CD4-positive, CD25-positive, alpha-beta regulatory T cell (primary cell): ENCODE data around the gene POLRMT. TPM values are rescaled to one million over a fixed set of nuclear protein-coding genes. Genes with fewer than 3 reads are reported as not detected.
A peak's percentile ranks its signal among the peaks of the same experiment; 100 is the strongest.

ENCODE experiments used
- ATAC-seq, 2 donors: fragments of 150-1000 bp; cut with Tn5 transposase; one replicate each; pipeline ENCODE4 v1.10.0; 2021; ENCODE audit warnings: low read depth in 2 of 2, moderate number of reproducible peaks in 2 of 2, moderate library complexity in 1 of 2
- DNase-seq, 3 donors: peaks; one replicate each; pipeline versions ENCODE4 v3.0.0 to v3.0.0-alpha.2; 2012 to 2022; ENCODE audit warnings: mixed read lengths in 1 of 3
- H3K27ac ChIP-seq: one replicate; pipeline ENCODE4 v1.7.0; 2013; ENCODE audit warnings: mild to moderate bottlenecking, low read length; ENCODE audit not compliant: insufficient read depth, poor library complexity, severe bottlenecking
- H3K27me3 ChIP-seq: one replicate; pipeline ENCODE4 v1.7.0; 2013; ENCODE audit warnings: low read length; ENCODE audit not compliant: control insufficient read depth, insufficient read depth
- H3K36me3 ChIP-seq: one replicate; pipeline ENCODE4 v1.7.0; 2013; ENCODE audit warnings: mild to moderate bottlenecking, low read length, moderate library complexity; ENCODE audit not compliant: control insufficient read depth, insufficient read depth
- H3K4me1 ChIP-seq: 2 replicates; pipeline ENCODE4 v1.7.0; 2013; ENCODE audit warnings: mild to moderate bottlenecking, low read length; ENCODE audit not compliant: insufficient read depth, control insufficient read depth, poor library complexity, severe bottlenecking
- H3K4me3 ChIP-seq: one replicate; pipeline ENCODE4 v1.7.0; 2013; ENCODE audit warnings: low read depth, mild to moderate bottlenecking, low read length, moderate library complexity
- H3K9me3 ChIP-seq, 2 experiments: 1 replicate in 1 of 2; 2 replicates in 1 of 2; pipeline ENCODE4 v1.7.0; 2013; ENCODE audit warnings: low read length in 2 of 2, mild to moderate bottlenecking in 1 of 2, moderate library complexity in 1 of 2; ENCODE audit not compliant: control insufficient read depth in 2 of 2
- H3K27ac Mint-ChIP-seq, 3 donors: one replicate each; pipeline ENCODE4 v1.8.0; 2020 to 2022; ENCODE audit warnings: mild to moderate bottlenecking in 3 of 3, mixed read lengths in 3 of 3, moderate library complexity in 2 of 3
- H3K27me3 Mint-ChIP-seq: one replicate; pipeline ENCODE4 v1.8.0; 2022; ENCODE audit warnings: mild to moderate bottlenecking, mixed read lengths
- H3K36me3 Mint-ChIP-seq: one replicate; pipeline ENCODE4 v1.8.0; 2020; ENCODE audit warnings: mixed read lengths
- H3K4me1 Mint-ChIP-seq, 4 donors: one replicate each; pipeline ENCODE4 v1.8.0; 2020 to 2022; ENCODE audit warnings: mixed read lengths in 4 of 4, mild to moderate bottlenecking in 1 of 4
- H3K4me3 Mint-ChIP-seq, 4 donors: one replicate each; pipeline ENCODE4 v1.8.0; 2020 to 2022; ENCODE audit warnings: mild to moderate bottlenecking in 4 of 4, mixed read lengths in 4 of 4, moderate library complexity in 3 of 4
- H3K9me3 Mint-ChIP-seq, 7 donors: one replicate each; pipeline ENCODE4 v1.8.0; 2020 to 2022; ENCODE audit warnings: mixed read lengths in 7 of 7, mild to moderate bottlenecking in 3 of 7, moderate library complexity in 2 of 7
- polyA plus RNA-seq, 4 donors: library from polyadenylated mRNA; unstranded; fragments of 300-500 nt; fragmentation: Illumina TruSeq; gene quantifications; one replicate each; pipeline ENCODE4 v1.2.3, GENCODE V29; 2021
- total RNA-seq: library from RNA; stranded (reverse); gene quantifications from one replicate; pipeline ENCODE4 v1.2.3, GENCODE V29; 2022

POLRMT gene
- total and polyA plus RNA-seq, 5 donors from 2014 or later, result 25.4 to 62.9 (median 35.8) TPM

DNA sequence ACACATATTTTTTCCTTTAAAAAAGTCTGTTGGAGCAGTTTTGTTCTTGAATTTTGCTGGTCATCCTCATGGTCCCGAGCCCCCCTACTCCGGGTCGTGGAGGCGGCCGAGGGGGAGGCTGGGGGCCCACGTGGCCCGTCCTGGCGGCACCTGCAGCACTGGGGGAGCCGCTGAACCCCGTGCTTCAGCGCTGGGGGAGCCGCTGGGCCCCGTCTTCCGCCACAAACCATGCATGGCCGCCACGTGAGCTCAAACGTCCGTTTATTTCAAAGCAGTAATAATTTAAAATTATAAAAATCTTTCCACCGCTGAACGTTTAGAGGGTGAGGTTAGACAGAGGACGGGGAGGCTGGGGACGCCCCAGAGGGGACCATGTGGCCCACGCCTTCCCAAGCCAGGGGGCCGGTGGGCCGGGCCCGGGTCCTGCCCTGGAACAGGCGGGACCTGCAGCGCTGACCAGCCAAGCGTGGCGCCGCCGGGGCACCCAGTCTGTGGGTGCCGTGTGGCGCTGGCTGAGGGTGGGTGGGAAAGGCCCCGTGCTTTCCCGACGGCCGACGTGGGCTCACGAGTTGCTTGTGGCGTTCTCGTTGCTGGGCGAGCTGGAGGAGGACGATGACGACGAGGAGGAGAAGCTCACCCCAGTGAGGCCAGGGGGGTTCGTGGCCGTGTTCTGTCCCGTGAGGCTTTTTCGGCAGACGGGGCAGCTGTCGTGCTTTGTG is 14.4 kb upstream of the POLRMT start:
- H3K36me3 ChIP-seq, result peaks cover 47% of the 10 kb centered on the region
- H3K36me3 Mint-ChIP-seq, result no peaks in the 10 kb centered on the region

GRCh38 chr19:646779-647565 is 13.6 kb upstream of the POLRMT start:
- H3K4me1 ChIP-seq, result no peaks in the 10 kb centered on the region
- no peaks in the 10 kb centered on the region for H3K27me3 ChIP-seq
- DNase-seq, result no peak
- ATAC-seq, result no peak
- no peak overlapping the region for H3K4me3 ChIP-seq
- peaks cover 40% of the 10 kb centered on the region for H3K36me3 ChIP-seq
- Mint-ChIP-seq H3K9me3 (peaks cover 0 to 1% (median 0%) of the 10 kb centered on the region in 7 donors), H3K4me1 (peaks cover 0 to 3% (median 0%) of the 10 kb centered on the region in 4 donors), H3K36me3 (no peaks in the 10 kb centered on the region), H3K27me3 (no peaks in the 10 kb centered on the region), H3K4me3 (no peak overlapping the region), H3K27ac (no peak overlapping the region)
- H3K9me3 ChIP-seq, result no peaks in the 10 kb centered on the region
- no peak overlapping the region for H3K27ac ChIP-seq

More for the DNA sequence above, 14.4 kb upstream of the POLRMT start:
- DNase-seq (no peak), ATAC-seq (no peak)
- Histone ChIP-seq H3K4me3 (no peak overlapping the region), H3K27me3 (no peaks in the 10 kb centered on the region), H3K9me3 (no peaks in the 10 kb centered on the region), H3K27ac (no peak overlapping the region), H3K4me1 (peaks cover 2% of the 10 kb centered on the region)
- no peaks in the 10 kb centered on the region for H3K27me3 Mint-ChIP-seq
- H3K4me3 Mint-ChIP-seq, result no peak overlapping the region
- H3K4me1 Mint-ChIP-seq, result peaks cover 0 to 3% (median 0%) of the 10 kb centered on the region in 4 donors
- H3K9me3 Mint-ChIP-seq, result peaks cover 0 to 1% (median 0%) of the 10 kb centered on the region in 7 donors
- no peak overlapping the region for H3K27ac Mint-ChIP-seq

DNA sequence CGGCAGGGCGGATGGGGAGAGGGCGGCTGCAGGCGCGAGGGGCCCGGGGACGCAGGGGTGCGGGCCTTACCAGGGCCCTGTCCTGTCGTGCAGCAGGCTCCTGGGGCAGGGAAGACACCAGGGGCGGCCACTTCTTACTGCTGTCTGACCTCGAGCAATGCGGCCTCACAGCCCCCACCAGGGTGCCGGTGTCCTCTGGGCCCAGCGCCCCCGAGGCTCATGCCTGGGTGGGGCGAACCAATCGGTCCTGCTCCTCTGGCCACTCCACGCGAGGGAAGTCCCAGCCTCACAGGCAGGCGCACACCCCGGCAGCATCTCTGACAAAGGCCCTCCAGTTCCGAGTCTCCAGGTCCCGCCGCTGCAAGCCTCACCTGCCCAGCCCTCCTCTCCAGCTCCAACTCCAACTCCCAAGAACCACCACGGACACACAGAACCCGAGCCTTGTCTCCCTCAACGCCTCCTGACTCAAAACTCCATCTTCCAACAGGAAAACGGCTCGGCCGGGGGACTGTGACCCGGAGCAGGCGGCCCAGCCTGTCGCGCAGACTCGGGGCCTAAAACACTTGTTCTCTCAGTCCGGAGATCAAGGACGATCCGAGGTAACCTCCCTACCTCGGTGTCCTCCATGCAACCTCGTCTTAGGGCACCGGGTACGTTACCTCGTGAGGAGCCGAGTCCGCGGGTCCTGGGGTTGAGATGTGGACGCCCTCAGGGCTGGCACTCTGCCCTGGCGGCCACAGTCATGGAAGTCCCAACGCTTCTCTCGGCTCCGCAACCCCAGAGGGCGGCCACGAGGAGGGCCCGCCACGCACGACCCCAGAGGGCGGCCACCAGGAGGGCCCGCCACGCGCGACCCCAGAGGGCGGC is 12.8 kb upstream of the POLRMT start:
- H3K9me3 Mint-ChIP-seq, result peaks cover 0 to 1% (median 0%) of the 10 kb centered on the region in 7 donors
- no peak for DNase-seq
- Histone ChIP-seq H3K4me1 (no peaks in the 10 kb centered on the region), H3K9me3 (no peaks in the 10 kb centered on the region), H3K4me3 (no peak overlapping the region), H3K36me3 (peaks cover 32% of the 10 kb centered on the region), H3K27ac (no peak overlapping the region), H3K27me3 (no peaks in the 10 kb centered on the region)
- no peaks in the 10 kb centered on the region for H3K27me3 Mint-ChIP-seq
- H3K4me3 Mint-ChIP-seq, result no peak overlapping the region
- H3K27ac Mint-ChIP-seq, result peak overlapping the region in 1 of 3 donors; percentile 79
- H3K4me1 Mint-ChIP-seq, result peaks cover 0 to 3% (median 0%) of the 10 kb centered on the region in 4 donors
- no peaks in the 10 kb centered on the region for H3K36me3 Mint-ChIP-seq
- no peak for ATAC-seq

DNA sequence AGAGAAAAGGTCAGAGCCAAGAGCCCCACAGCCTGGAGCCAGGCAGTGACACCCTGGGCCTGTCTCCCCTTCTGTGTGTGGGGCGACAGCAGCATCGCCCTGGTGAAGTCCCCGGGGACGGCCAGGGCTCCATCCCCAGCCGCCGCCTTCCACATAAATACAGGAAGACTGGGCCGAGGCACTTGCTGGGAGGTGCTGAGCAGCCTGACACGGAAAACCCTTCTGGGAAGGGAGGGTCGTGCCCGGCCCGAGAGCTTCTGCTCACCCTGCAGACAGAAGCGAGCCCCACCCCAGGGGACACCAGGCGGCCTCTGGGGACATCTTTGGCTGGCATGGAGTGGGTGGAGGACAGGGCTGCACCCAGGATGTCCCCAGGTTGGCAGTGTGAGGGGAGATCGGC is 11.5 kb upstream of the POLRMT start:
- no peak for DNase-seq
- H3K27me3 Mint-ChIP-seq, result no peaks in the 10 kb centered on the region
- H3K27ac Mint-ChIP-seq, result no peak overlapping the region
- H3K9me3 Mint-ChIP-seq, result peaks cover 0 to 1% (median 0%) of the 10 kb centered on the region in 7 donors
- no peak overlapping the region for H3K4me3 ChIP-seq
- peaks cover 5% of the 10 kb centered on the region for H3K4me1 ChIP-seq
- peaks cover 28% of the 10 kb centered on the region for H3K36me3 ChIP-seq
- no peaks in the 10 kb centered on the region for H3K4me1 Mint-ChIP-seq
- H3K36me3 Mint-ChIP-seq, result no peaks in the 10 kb centered on the region
- no peak overlapping the region for H3K27ac ChIP-seq
- ATAC-seq, result no peak
- H3K27me3 ChIP-seq, result no peaks in the 10 kb centered on the region
- H3K4me3 Mint-ChIP-seq, result peak overlapping the region in 2 of 4 donors; percentile 22 to 38
- no peaks in the 10 kb centered on the region for H3K9me3 ChIP-seq

DNA sequence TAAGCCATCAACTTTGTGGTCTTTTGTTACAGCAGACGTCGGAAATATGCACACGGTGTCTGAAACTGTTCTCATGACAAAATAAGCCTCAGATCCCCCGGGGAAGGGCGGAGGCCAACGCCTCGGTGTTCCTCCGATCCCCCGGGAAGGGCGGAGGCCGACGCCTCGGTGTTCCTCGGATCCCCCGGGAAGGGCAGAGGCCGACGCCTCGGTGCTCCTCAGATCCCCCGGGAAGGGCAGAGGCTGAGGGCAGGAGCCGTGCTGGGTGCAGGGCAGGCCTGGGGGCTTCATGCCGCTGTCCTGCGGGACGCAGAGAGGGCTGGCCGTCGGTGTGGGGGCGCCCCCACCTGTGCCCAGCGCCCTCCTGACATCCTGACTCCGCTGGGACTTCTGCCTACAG is 11.0 kb upstream of the POLRMT start:
- no peak overlapping the region for H3K4me3 ChIP-seq
- H3K27ac Mint-ChIP-seq, result peak overlapping the region in 1 of 3 donors; percentile 63
- H3K4me1 Mint-ChIP-seq, result peaks cover 0 to 3% (median 1%) of the 10 kb centered on the region in 4 donors
- H3K27ac ChIP-seq, result no peak overlapping the region
- H3K36me3 ChIP-seq, result peaks cover 25% of the 10 kb centered on the region
- peaks cover 0 to 1% (median 0%) of the 10 kb centered on the region in 7 donors for H3K9me3 Mint-ChIP-seq
- H3K36me3 Mint-ChIP-seq, result no peaks in the 10 kb centered on the region
- no peak for ATAC-seq
- H3K4me1 ChIP-seq, result peaks cover 7% of the 10 kb centered on the region
- peak overlapping the region in 2 of 4 donors; percentile 56 to 80 for H3K4me3 Mint-ChIP-seq
- H3K9me3 ChIP-seq, result no peaks in the 10 kb centered on the region
- DNase-seq, result no peak
- H3K27me3 Mint-ChIP-seq, result no peaks in the 10 kb centered on the region
- H3K27me3 ChIP-seq, result no peaks in the 10 kb centered on the region

DNA sequence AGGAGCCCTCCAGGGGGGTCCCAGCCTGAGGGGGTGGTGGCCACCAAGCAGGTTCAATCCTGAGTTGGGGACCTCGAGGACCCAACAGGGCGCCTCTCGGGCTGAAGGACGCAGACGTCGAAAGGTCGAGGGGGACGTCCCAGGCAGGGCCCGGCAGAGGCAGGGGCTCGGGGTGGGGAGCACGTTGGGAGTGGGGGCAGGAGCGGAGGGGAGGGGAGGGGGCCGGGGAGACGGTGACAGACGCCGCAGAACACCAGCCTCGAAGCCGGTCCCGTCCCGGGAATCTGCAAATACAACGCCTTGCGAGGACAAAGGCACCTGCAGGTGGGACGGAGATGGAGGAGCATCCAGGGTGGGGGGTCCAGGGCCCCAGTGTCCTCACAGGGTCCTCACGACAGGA is 10.4 kb upstream of the POLRMT start:
- no peak for ATAC-seq
- peaks cover 13% of the 10 kb centered on the region for H3K4me1 ChIP-seq
- peaks cover 0 to 7% (median 4%) of the 10 kb centered on the region in 4 donors for H3K4me1 Mint-ChIP-seq
- peak overlapping the region in 1 of 4 donors; percentile 56 for H3K4me3 Mint-ChIP-seq
- no peaks in the 10 kb centered on the region for H3K36me3 Mint-ChIP-seq
- H3K4me3 ChIP-seq, result no peak overlapping the region
- H3K27me3 Mint-ChIP-seq, result no peaks in the 10 kb centered on the region
- H3K9me3 Mint-ChIP-seq, result peaks cover 0 to 1% (median 0%) of the 10 kb centered on the region in 7 donors
- H3K36me3 ChIP-seq, result peaks cover 21% of the 10 kb centered on the region
- H3K9me3 ChIP-seq, result no peaks in the 10 kb centered on the region
- H3K27ac Mint-ChIP-seq, result no peak overlapping the region
- no peak for DNase-seq
- no peak overlapping the region for H3K27ac ChIP-seq
- no peaks in the 10 kb centered on the region for H3K27me3 ChIP-seq
